Caco-2 (cell line): ENCODE results near the gene GABRR2. TPM values are rescaled to one million over a fixed set of nuclear protein-coding genes. Genes with fewer than 3 reads are reported as not detected.

Experiments used
- BruUV-seq: library from RNA; stranded (reverse); fragments of 400-500 nt; replicated peaks from 2 replicates; lab custom pipeline; 2021; lab: Mats Ljungman, UMichigan
- CTCF ChIA-PET: fragments of 300-600 bp; sonication (Branson Sonifier 250); formaldehyde crosslinking; loops from one replicate; lab custom pipeline; 2022; ENCODE audit warnings: antibody characterized with exemption; lab: Charles Lee
- POLR2A ChIA-PET: fragments of 300-600 bp; sonication (Branson Sonifier 250); formaldehyde crosslinking; loops from one replicate; lab custom pipeline; 2022; ENCODE audit warnings: antibody characterized with exemption; lab: Charles Lee
- DNase-seq, 2 experiments: peaks; one replicate each; pipeline versions ENCODE4 v3.0.0 to v3.0.0-alpha.2; 2020 to 2022
- H3K27me3 ChIP-seq: replicated peaks from 2 replicates; pipeline ENCODE4 v1.6.0; 2011; ENCODE audit warnings: low read length; ENCODE audit not compliant: control insufficient read depth, insufficient read depth
- H3K36me3 ChIP-seq: 2 replicates; pipeline ENCODE4 v1.5.1; 2011; ENCODE audit warnings: low read length; ENCODE audit not compliant: control insufficient read depth, insufficient read depth
- H3K4me1 ChIP-seq: fragments of 250-450 bp; sonication (Bioruptor Pico); 2 replicates; pipeline ENCODE4 v1.5.1; 2020; ENCODE audit warnings: mild to moderate bottlenecking
- H3K4me3 ChIP-seq: 2 replicates; pipeline ENCODE4 v1.5.1; 2011; ENCODE audit warnings: low read depth, mild to moderate bottlenecking, control low read depth, low read length
- H3K9me3 ChIP-seq: fragments of 250-450 bp; sonication (Bioruptor Pico); 2 replicates; pipeline ENCODE4 v1.5.1; 2020; ENCODE audit warnings: mild to moderate bottlenecking, moderate library complexity
- H3K27ac Mint-ChIP-seq: one replicate; pipeline ENCODE4 v1.8.0; 2022; ENCODE audit warnings: mixed read lengths; ENCODE audit not compliant: unreplicated experiment
- H3K27me3 Mint-ChIP-seq: one replicate; pipeline ENCODE4 v1.8.0; 2022; ENCODE audit warnings: mixed read lengths; ENCODE audit not compliant: insufficient read depth, unreplicated experiment
- H3K36me3 Mint-ChIP-seq: one replicate; pipeline ENCODE4 v1.8.0; 2022; ENCODE audit warnings: mild to moderate bottlenecking, mixed read lengths; ENCODE audit not compliant: insufficient read depth, unreplicated experiment
- H3K4me1 Mint-ChIP-seq: one replicate; pipeline ENCODE4 v1.8.0; 2022; ENCODE audit warnings: low read depth, mixed read lengths; ENCODE audit not compliant: unreplicated experiment
- H3K4me3 Mint-ChIP-seq: one replicate; pipeline ENCODE4 v1.8.0; 2022; ENCODE audit warnings: mild to moderate bottlenecking, moderate library complexity, mixed read lengths; ENCODE audit not compliant: unreplicated experiment
- H3K9me3 Mint-ChIP-seq: one replicate; pipeline ENCODE4 v1.8.0; 2022; ENCODE audit warnings: mixed read lengths; ENCODE audit not compliant: unreplicated experiment
- CTCF ChIP-seq, 2 experiments: fragments of 200-600 bp in 1 of 2; IDR thresholded peaks; 1 replicate in 1 of 2; 2 replicates in 1 of 2; pipeline versions ENCODE4 v1.5.1 to v1.8.0; 2011 to 2022; ENCODE audit warnings: antibody characterized with exemption in 1 of 2, control low read depth in 1 of 2, inconsistent platforms in 1 of 2, low read depth in 1 of 2, low read length in 1 of 2, mild to moderate bottlenecking in 1 of 2, moderate library complexity in 1 of 2; ENCODE audit not compliant: insufficient read depth in 1 of 2, severe bottlenecking in 1 of 2, unreplicated experiment in 1 of 2
- intact Hi-C: fragments of 100-400 bp; cut with micrococcal nuclease; formaldehyde crosslinking; loops from one replicate; pipeline ENCODE4 v1.10.0; 2022; ENCODE audit not compliant: unreplicated experiment
- total RNA-seq: library from RNA; stranded (reverse); gene quantifications from 2 replicates; pipeline ENCODE4 v1.2.3, GENCODE V29; 2022

GABRR2 gene
- total RNA-seq, 1 experiment from 2014 or later, result 0.29 TPM

- H3K9me3 Mint-ChIP-seq, result no peaks in the 10 kb centered on the region
- CTCF ChIA-PET, result no interaction called here
These were observed 45.8 kb downstream of the GABRR2 start for GRCh38 chr6:89269252-89269651.

GRCh38 chr6:89268776-89269175, 46.3 kb downstream of the GABRR2 start:
- Mint-ChIP-seq H3K9me3 (no peaks in the 10 kb centered on the region), H3K4me1 (no peaks in the 10 kb centered on the region), H3K4me3 (no peak overlapping the region), H3K36me3 (no peaks in the 10 kb centered on the region), H3K27me3 (peaks cover 2% of the 10 kb centered on the region), H3K27ac (no peak overlapping the region)
- Histone ChIP-seq H3K36me3 (no peaks in the 10 kb centered on the region), H3K4me1 (no peaks in the 10 kb centered on the region), H3K27me3 (no peaks in the 10 kb centered on the region), H3K9me3 (no peaks in the 10 kb centered on the region), H3K4me3 (no peak overlapping the region)
- no peak for DNase-seq
- ChIA-PET POLR2A (no interaction called here), CTCF (no interaction called here)
- BruUV-seq, result no TSS peak
- no peak for TF ChIP-seq CTCF (IDR thresholded peaks at IDR 0.05; ENCODE audit: insufficient read depth in 1 of 2, low read depth in 1 of 2, low read length in 1 of 2, severe bottlenecking in 1 of 2, unreplicated experiment in 1 of 2)
- intact Hi-C loops, result no loop called here

More at GRCh38 chr6:89269252-89269651, 45.8 kb downstream of the GABRR2 start:
- Histone ChIP-seq H3K9me3 (no peaks in the 10 kb centered on the region), H3K4me3 (no peak overlapping the region), H3K27me3 (no peaks in the 10 kb centered on the region), H3K36me3 (no peaks in the 10 kb centered on the region), H3K4me1 (no peaks in the 10 kb centered on the region)
- H3K4me3 Mint-ChIP-seq, result no peak overlapping the region
- intact Hi-C loops, result no loop called here
- no peaks in the 10 kb centered on the region for H3K36me3 Mint-ChIP-seq
- no peak for TF ChIP-seq CTCF (IDR thresholded peaks at IDR 0.05; ENCODE audit: insufficient read depth in 1 of 2, low read depth in 1 of 2, low read length in 1 of 2, severe bottlenecking in 1 of 2, unreplicated experiment in 1 of 2)
- BruUV-seq, result no TSS peak
- DNase-seq, result no peak
- POLR2A ChIA-PET, result no interaction called here
- no peaks in the 10 kb centered on the region for H3K4me1 Mint-ChIP-seq
- no peak overlapping the region for H3K27ac Mint-ChIP-seq
- peaks cover 2% of the 10 kb centered on the region for H3K27me3 Mint-ChIP-seq

- no peak overlapping the region for H3K4me3 ChIP-seq
- no peaks in the 10 kb centered on the region for H3K36me3 ChIP-seq
- no peak for TF ChIP-seq CTCF (IDR thresholded peaks at IDR 0.05; ENCODE audit: insufficient read depth in 1 of 2, low read depth in 1 of 2, low read length in 1 of 2, severe bottlenecking in 1 of 2, unreplicated experiment in 1 of 2)
- intact Hi-C loops, result no loop called here
- POLR2A ChIA-PET, result no interaction called here
- Mint-ChIP-seq H3K9me3 (no peaks in the 10 kb centered on the region), H3K36me3 (no peaks in the 10 kb centered on the region), H3K27me3 (peaks cover 2% of the 10 kb centered on the region), H3K4me3 (no peak overlapping the region), H3K4me1 (no peaks in the 10 kb centered on the region), H3K27ac (no peak overlapping the region)
- DNase-seq, result no peak
- no peaks in the 10 kb centered on the region for H3K4me1 ChIP-seq
- CTCF ChIA-PET, result no interaction called here
- H3K9me3 ChIP-seq, result no peaks in the 10 kb centered on the region
- no peaks in the 10 kb centered on the region for H3K27me3 ChIP-seq
- BruUV-seq, result no TSS peak
These were observed 47.2 kb downstream of the GABRR2 start for GRCh38 chr6:89267918-89268317.
